SK-N-MC (cell line): Measurements from ENCODE around the gene LCTL.

Experiments used
- EZH2 ChIP-seq: fragments of 200-600 bp; sonication (generic); IDR thresholded peaks from one replicate; pipeline ENCODE4 v1.6.1; 2017; ENCODE audit warnings: antibody characterized with exemption
- FOXP2 ChIP-seq: optimal IDR thresholded peaks from 2 replicates; pipeline ENCODE3; 2011; ENCODE audit warnings: mild to moderate bottlenecking, moderate library complexity; ENCODE audit not compliant: insufficient read depth; ENCODE audit errors: extremely low read length, control extremely low read depth
- POLR2AphosphoS5 ChIP-seq: IDR thresholded peaks from 2 replicates; pipeline ENCODE4 v1.6.1; 2012; ENCODE audit warnings: mild to moderate bottlenecking, low read depth, low read length, borderline replicate concordance

DNA sequence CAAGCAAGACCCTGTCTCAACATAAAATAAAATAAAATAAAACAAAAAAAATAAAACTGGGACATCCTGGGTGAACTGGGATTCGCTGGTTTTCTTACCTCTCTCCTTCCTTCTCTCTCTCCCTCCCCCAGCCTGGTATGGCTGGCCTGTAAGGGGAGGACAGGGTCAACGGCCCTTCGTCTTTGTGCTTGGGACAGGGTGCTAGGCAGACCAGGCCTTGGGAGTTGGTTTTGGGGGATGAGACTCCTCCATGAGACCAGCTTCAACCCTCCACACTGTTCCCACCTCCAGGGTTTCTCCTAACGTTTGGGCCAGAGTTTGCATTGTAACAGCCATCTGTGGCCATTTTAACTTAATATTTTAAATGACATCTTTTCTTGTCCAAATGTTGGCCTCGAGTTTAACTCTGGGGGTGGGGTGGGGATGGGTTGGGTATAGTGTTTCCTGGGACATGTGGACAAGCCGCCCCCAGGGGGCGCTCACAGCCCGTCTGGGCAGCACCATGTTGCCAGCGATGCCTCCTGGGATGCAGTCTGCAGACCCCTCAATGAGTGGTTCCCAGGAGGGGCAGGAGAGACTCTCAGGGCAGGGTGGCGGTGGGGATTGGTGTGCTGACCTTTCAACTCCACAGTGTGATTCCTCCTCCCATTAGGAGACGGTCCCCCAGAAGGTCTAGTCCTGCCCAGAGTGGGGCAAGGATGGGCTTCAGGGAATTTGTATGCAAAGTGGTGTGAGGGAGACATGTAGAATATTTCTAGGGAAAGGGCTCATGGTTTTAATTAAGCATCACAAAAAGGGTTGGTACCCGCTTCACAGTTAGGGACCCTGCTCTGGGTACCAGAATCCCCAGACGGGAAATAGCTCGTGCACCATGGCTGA lies 37.7 kb upstream of the LCTL start:
- TF ChIP-seq POLR2AphosphoS5 (no peak), EZH2 (no peak), FOXP2 (peak; percentile 57)
